GM23248 (cell line): ENCODE data around the gene POLD1. TPM values are rescaled to one million over a fixed set of nuclear protein-coding genes. Genes with fewer than 3 reads are reported as not detected.
"Not testable (repeated sequence)": the region's sequence is repeated elsewhere in the genome, so short reads cannot be mapped to it uniquely, and the experiment has no call there.

ENCODE experiments used
- DNase-seq: peaks from one replicate; pipeline ENCODE4 v3.0.0-alpha.2; 2015
- H2AFZ ChIP-seq: fragments of 200-600 bp; sonication (generic); 2 replicates; pipeline ENCODE4 v1.6.1; 2016; ENCODE audit warnings: antibody characterized with exemption
- H3F3A ChIP-seq: fragments of 200-600 bp; sonication (generic); 2 replicates; pipeline ENCODE4 v1.6.1; 2016; ENCODE audit warnings: mild to moderate bottlenecking, antibody characterized with exemption, mixed run types; ENCODE audit not compliant: insufficient read depth
- H3K27ac ChIP-seq: fragments of 200-600 bp; sonication (generic); 2 replicates; pipeline ENCODE4 v1.5.1; 2016; ENCODE audit warnings: mild to moderate bottlenecking
- H3K27me3 ChIP-seq: fragments of 200-600 bp; sonication (generic); replicated peaks from 2 replicates; pipeline ENCODE4 v1.6.1; 2016; ENCODE audit warnings: mild to moderate bottlenecking; ENCODE audit not compliant: insufficient read depth
- H3K36me3 ChIP-seq: fragments of 200-600 bp; sonication (generic); 2 replicates; pipeline ENCODE4 v1.6.1; 2016; ENCODE audit warnings: low read depth, mild to moderate bottlenecking
- H3K4me1 ChIP-seq: fragments of 200-600 bp; sonication (generic); 2 replicates; pipeline ENCODE4 v1.6.1; 2016; ENCODE audit warnings: mild to moderate bottlenecking; ENCODE audit not compliant: insufficient read depth
- H3K4me2 ChIP-seq: fragments of 200-600 bp; sonication (generic); one replicate; pipeline ENCODE4 v1.6.1; 2016; ENCODE audit warnings: mild to moderate bottlenecking; ENCODE audit not compliant: unreplicated experiment
- H3K4me3 ChIP-seq: fragments of 200-600 bp; sonication (generic); 2 replicates; pipeline ENCODE4 v1.5.1; 2016; ENCODE audit warnings: mild to moderate bottlenecking
- H3K79me2 ChIP-seq: fragments of 200-600 bp; sonication (generic); 2 replicates; pipeline ENCODE4 v1.6.1; 2016; ENCODE audit warnings: mild to moderate bottlenecking; ENCODE audit not compliant: insufficient read depth
- H3K9ac ChIP-seq: fragments of 200-600 bp; sonication (generic); 2 replicates; pipeline ENCODE4 v1.6.1; 2016; ENCODE audit warnings: mild to moderate bottlenecking
- H3K9me2 ChIP-seq: fragments of 200-600 bp; sonication (generic); 2 replicates; pipeline ENCODE4 v1.6.1; 2016; ENCODE audit warnings: mixed run types, mild to moderate bottlenecking, moderate library complexity; ENCODE audit not compliant: insufficient read depth
- H3K9me3 ChIP-seq: fragments of 200-600 bp; sonication (generic); one replicate; pipeline ENCODE4 v1.6.1; 2017; ENCODE audit warnings: low read depth
- H4K20me1 ChIP-seq: fragments of 200-600 bp; sonication (generic); 2 replicates; pipeline ENCODE4 v1.6.0; 2016; ENCODE audit not compliant: insufficient read depth
- EZH2 ChIP-seq: fragments of 200-600 bp; sonication (generic); IDR thresholded peaks from 2 replicates; pipeline ENCODE4 v1.6.1; 2018; ENCODE audit warnings: antibody characterized with exemption, mild to moderate bottlenecking; ENCODE audit not compliant: insufficient read depth, poor library complexity, severe bottlenecking
- EZH2phosphoT487 ChIP-seq: fragments of 200-600 bp; sonication (generic); IDR thresholded peaks from 2 replicates; pipeline ENCODE4 v1.6.1; 2018; ENCODE audit warnings: antibody characterized with exemption, moderate library complexity, mild to moderate bottlenecking, low read depth; ENCODE audit not compliant: insufficient read depth
- WGBS, 2 experiments: methylation state at CpG; one replicate each; pipeline ENCODE4 v1.1.6; 2015 to 2017; ENCODE audit warnings: low lambda C conversion rate in 2 of 2, low coverage in 1 of 2; ENCODE audit errors: missing lambda C conversion rate in 2 of 2; 5-methylcytosine and 5-hydroxymethylcytosine counted together
- in situ Hi-C: fragments of 300-500 bp; cut with MboI; formaldehyde crosslinking; loops from 2 replicates; pipeline ENCODE4 v1.15.0; 2020
- polyA plus RNA-seq: library from polyadenylated mRNA; unstranded; fragments of >200 nt; fragmentation: Nextera tagmentation; extraction: Ambion mirVana; gene quantifications from 2 replicates; pipeline ENCODE4 v1.2.1, GENCODE V29; 2016
- total RNA-seq: library from RNA; depleted of rRNA; stranded (reverse); fragments of >200 nt; shearing (Covaris generic); gene quantifications from 2 replicates; pipeline ENCODE4 v1.2.3, GENCODE V29; 2014

The POLD1 gene
- total and polyA plus RNA-seq, 2 experiments from 2014 or later: 12.6 to 18.3 TPM

- peak; percentile 66 for DNase-seq
- peak overlapping the region; percentile 77 for H3K4me3 ChIP-seq
- H3F3A ChIP-seq: peaks cover 17% of the 10 kb centered on the region
- no peaks in the 10 kb centered on the region for H3K27me3 ChIP-seq
- peak overlapping the region; percentile 61 for H3K27ac ChIP-seq
- no peaks in the 10 kb centered on the region for H4K20me1 ChIP-seq
- peaks cover 32% of the 10 kb centered on the region for H3K79me2 ChIP-seq
- no peaks in the 10 kb centered on the region for H3K9me2 ChIP-seq
- peak overlapping the region; percentile 76 for H2AFZ ChIP-seq
- TF ChIP-seq EZH2phosphoT487 (no peak), EZH2 (no peak)
- peak overlapping the region; percentile 99 for H3K4me2 ChIP-seq
- H3K4me1 ChIP-seq: peaks cover 3% of the 10 kb centered on the region; the same call in 1 of the 2 replicates
- H3K9ac ChIP-seq: peak overlapping the region; percentile 82
- no peaks in the 10 kb centered on the region; the same call in 1 of the 2 replicates for H3K36me3 ChIP-seq
- in situ Hi-C loops: no loop called here
- H3K9me3 ChIP-seq: no peaks in the 10 kb centered on the region
- WGBS, 2 experiments: 3 to 4% methylated on average over 26 of the region's 26 CpGs
Observed at GRCh38 chr19:50384685-50385535, 763 bp downstream of the POLD1 start.

- in situ Hi-C loops: no loop called here
- WGBS, 2 experiments: 84% methylated on average over 21 of the region's 21 CpGs
- Histone ChIP-seq H3K4me2 (no peak overlapping the region), H3K27ac (no peak overlapping the region), H3K36me3 (no peaks in the 10 kb centered on the region), H3F3A (peaks cover 17% of the 10 kb centered on the region), H3K4me3 (no peak overlapping the region), H3K9ac (no peak overlapping the region), H4K20me1 (no peaks in the 10 kb centered on the region), H3K27me3 (no peaks in the 10 kb centered on the region), H3K4me1 (peaks cover 3% of the 10 kb centered on the region; the same call in 1 of the 2 replicates), H3K79me2 (peaks cover 37% of the 10 kb centered on the region), H2AFZ (no peak overlapping the region), H3K9me2 (no peaks in the 10 kb centered on the region), H3K9me3 (no peaks in the 10 kb centered on the region)
- TF ChIP-seq EZH2 (no peak), EZH2phosphoT487 (no peak)
- DNase-seq: peak; percentile 72
Observed at GRCh38 chr19:50387176-50387867, 3.2 kb downstream of the POLD1 start.

- Histone ChIP-seq H3K4me3 (no peak overlapping the region), H4K20me1 (no peaks in the 10 kb centered on the region), H3K27ac (no peak overlapping the region), H3F3A (peaks cover 15% of the 10 kb centered on the region), H3K36me3 (no peaks in the 10 kb centered on the region), H3K4me1 (peaks cover 3% of the 10 kb centered on the region; the same call in 1 of the 2 replicates), H2AFZ (no peak overlapping the region), H3K9me3 (no peaks in the 10 kb centered on the region), H3K9me2 (no peaks in the 10 kb centered on the region), H3K27me3 (no peaks in the 10 kb centered on the region), H3K9ac (no peak overlapping the region), H3K4me2 (no peak overlapping the region), H3K79me2 (peaks cover 39% of the 10 kb centered on the region)
- in situ Hi-C loops: no loop called here
- DNase-seq: no peak
- no peak for TF ChIP-seq EZH2
- TF ChIP-seq EZH2phosphoT487: no peak
- 98% methylated on average over 8 of the region's 8 CpGs for WGBS, 2 experiments
Observed at GRCh38 chr19:50387868-50388245, 3.7 kb downstream of the POLD1 start.

- H3K27me3 ChIP-seq, H3F3A ChIP-seq, DNase-seq, in situ Hi-C loops, H3K9me2 ChIP-seq, H3K4me2 ChIP-seq, H3K4me3 ChIP-seq, H3K36me3 ChIP-seq, H3K27ac ChIP-seq, H3K9ac ChIP-seq, H4K20me1 ChIP-seq, H2AFZ ChIP-seq, H3K9me3 ChIP-seq, H3K4me1 ChIP-seq: not testable (repeated sequence)
- peaks cover 39% of the 10 kb centered on the region for H3K79me2 ChIP-seq
- 96 to 98% methylated on average over 3 of the region's 3 CpGs for WGBS, 2 experiments
Observed at GRCh38 chr19:50390295-50390694, 6.1 kb downstream of the POLD1 start.

- H3K9me3 ChIP-seq, in situ Hi-C loops, H3K4me1 ChIP-seq, H3K9ac ChIP-seq, DNase-seq, H3F3A ChIP-seq, H3K4me2 ChIP-seq, H3K9me2 ChIP-seq, H3K36me3 ChIP-seq, H3K27ac ChIP-seq, H2AFZ ChIP-seq, H3K4me3 ChIP-seq, H3K27me3 ChIP-seq, H4K20me1 ChIP-seq: not testable (repeated sequence)
- 89 to 98% methylated on average over 21 to 23 of the region's 23 CpGs for WGBS, 2 experiments
- H3K79me2 ChIP-seq: peaks cover 35% of the 10 kb centered on the region
Observed at GRCh38 chr19:50390952-50391351, 6.8 kb downstream of the POLD1 start.
